Subcutaneous adipose tissue (tissue), 4 donors: Measurements from ENCODE around the gene RFX4. TPM values are rescaled to one million over a fixed set of nuclear protein-coding genes. Genes with fewer than 3 reads are reported as not detected.

Source experiments
- total RNA-seq, 4 donors: library from RNA; depleted of rRNA; stranded (reverse); fragments of >200 nt; gene quantifications; one replicate each; pipeline ENCODE4 v1.1.0, GENCODE V29; 2016
- TF ChIP-seq, protein P1 (sequence below): fragments of 450-650 bp; IDR thresholded peaks from one replicate; pipeline ENCODE4 v1.5.1; 2016; ENCODE audit warnings: low read depth, mild to moderate bottlenecking, control low read depth, antibody characterized with exemption, moderate library complexity

RFX4 gene
- total RNA-seq, 4 donors from 2014 or later = 0.38 TPM; not detected in 3

DNA sequence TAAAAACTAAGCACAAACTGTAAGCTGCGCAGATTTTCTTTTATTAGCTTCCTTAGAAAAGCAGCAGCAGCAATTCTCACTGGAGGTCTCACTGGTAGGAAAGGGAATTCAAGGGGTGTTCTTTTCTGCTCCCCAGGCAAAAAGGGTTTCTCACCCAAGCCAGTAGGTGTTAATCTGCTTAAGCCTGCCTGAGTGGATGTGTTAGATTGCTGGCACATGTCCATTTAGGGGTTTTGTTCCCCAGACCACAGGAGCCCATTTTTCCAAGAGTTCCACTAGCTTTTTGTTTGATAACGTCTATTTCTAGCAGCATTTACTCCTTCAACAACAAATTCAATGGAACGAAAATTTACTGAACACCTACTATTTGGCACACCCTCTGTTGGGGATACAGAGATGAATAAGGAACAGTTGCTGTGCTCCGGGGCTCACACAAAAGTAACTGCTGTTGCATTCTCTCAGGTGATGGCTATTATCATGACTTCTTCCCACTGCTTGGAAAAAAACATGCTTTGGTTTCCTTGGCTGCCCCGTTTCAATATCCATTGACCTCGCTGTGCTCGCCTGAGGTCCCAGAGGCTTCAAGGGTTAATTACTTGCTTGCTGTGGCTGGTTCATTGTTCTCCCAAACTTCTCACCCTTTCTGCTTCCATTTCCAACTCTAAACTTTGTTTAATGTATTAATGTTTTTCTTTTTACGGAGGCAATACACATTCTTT, 160.6 kb downstream of the RFX4 start:
- TF ChIP-seq, protein P1, sequence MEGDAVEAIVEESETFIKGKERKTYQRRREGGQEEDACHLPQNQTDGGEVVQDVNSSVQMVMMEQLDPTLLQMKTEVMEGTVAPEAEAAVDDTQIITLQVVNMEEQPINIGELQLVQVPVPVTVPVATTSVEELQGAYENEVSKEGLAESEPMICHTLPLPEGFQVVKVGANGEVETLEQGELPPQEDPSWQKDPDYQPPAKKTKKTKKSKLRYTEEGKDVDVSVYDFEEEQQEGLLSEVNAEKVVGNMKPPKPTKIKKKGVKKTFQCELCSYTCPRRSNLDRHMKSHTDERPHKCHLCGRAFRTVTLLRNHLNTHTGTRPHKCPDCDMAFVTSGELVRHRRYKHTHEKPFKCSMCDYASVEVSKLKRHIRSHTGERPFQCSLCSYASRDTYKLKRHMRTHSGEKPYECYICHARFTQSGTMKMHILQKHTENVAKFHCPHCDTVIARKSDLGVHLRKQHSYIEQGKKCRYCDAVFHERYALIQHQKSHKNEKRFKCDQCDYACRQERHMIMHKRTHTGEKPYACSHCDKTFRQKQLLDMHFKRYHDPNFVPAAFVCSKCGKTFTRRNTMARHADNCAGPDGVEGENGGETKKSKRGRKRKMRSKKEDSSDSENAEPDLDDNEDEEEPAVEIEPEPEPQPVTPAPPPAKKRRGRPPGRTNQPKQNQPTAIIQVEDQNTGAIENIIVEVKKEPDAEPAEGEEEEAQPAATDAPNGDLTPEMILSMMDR = no peak

DNA sequence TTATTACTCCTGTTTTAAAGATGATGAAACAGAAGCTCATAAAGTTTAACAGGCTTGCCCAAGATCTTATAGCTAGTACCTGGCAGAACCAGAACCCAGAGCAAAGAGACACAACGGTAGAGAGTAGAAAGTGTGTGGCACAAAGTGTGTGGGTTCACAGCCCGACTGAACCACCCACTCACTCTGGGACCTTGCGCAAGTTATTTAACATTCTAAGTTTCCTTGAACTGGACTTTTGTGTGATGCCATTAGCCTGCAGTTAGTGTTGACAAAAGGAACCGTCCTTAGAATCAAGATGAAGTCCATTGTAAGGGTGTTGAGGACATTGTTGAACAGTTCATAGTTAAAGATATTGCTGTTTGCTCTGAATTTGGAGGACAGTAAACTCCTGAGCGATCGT, 161.8 kb downstream of the RFX4 start:
- TF ChIP-seq, protein P1 = no peak

DNA sequence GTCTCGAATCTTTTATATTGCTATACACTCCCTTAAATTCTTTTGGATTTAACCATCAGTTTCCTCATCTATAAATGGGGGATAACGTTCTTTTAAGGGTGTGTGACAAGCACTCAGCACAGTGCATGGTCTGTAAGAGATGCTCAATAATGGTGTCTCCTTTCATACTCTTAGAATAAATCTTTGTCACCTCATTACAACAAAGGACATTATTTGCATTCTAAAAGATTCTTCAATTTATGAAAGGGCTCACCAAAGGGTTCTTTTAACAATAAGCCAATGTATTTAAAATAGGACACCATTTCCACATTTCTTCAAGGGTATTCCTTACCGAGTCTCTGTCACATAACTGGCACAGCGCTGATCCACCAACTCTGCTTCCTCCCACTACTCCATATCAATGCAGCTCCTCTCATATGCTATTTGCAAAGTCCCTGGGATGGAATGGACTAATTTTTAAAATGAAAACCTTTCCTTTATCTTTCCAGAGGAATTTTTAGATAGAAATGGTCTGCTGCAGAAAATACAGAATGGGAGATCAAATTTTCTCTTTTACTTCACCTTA, 162.5 kb downstream of the RFX4 start:
- TF ChIP-seq, protein P1 = no peak

DNA sequence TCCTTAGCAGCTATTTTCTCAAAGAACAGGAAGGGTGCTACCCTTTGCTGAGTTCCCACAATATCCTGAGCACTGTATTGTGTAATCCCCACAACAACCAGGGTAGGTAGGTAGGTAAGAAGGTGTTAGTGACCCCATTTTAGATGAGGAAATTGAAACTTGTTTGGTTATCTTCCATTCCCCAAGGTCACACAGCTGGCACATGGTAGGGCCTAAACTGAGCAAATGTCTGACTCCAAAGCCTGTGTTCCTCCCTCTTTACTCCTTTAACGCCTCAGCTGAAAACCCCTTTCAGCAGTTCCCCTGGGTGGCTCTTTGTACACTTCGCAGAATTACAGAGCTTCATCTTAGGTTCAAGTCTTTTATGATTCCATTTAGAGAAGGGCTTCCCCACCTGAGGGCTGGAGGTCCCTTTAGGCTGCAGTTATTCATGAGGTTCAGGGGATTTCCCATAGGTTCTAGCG, 165.2 kb downstream of the RFX4 start:
- TF ChIP-seq, protein P1 = no peak

DNA sequence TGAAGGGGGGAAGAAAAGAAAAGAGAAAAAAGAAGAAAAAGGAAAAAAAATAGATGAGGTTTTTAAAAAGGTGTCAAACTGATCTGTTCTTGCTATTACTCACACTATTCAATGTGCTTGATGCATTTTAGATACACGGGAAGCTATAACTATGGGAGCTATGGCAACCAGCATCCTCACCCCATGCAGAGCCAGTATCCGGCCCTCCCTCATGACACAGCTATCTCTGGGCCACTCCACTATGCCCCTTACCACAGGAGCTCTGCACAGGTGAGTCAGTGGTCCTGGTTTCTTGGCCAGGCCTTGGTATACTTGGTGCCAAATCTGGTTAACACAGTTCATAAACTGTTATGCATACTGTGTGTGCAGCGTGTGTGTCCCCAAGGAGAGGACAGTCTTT, 167.7 kb downstream of the RFX4 start:
- TF ChIP-seq, protein P1 = no peak

DNA sequence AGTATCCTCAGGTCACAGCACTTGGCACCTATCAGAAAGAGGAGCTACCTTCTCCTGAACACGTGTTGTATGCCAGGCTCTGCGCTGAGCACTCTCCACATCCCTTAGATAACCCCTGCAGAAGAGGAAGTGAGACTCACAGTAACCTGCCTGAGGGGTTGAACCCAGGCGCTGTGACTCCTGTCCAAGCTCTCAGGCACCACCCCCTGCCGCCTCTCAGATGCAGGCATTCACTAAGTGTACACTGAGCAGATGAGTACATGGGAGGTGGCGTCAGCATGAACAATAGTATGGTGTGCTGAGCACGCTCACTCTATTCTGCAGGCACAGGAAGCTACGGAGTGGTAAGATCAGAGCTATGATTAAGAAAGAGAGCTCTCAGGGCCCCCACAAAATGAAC, 170.7 kb downstream of the RFX4 start:
- TF ChIP-seq, protein P1 = no peak

DNA sequence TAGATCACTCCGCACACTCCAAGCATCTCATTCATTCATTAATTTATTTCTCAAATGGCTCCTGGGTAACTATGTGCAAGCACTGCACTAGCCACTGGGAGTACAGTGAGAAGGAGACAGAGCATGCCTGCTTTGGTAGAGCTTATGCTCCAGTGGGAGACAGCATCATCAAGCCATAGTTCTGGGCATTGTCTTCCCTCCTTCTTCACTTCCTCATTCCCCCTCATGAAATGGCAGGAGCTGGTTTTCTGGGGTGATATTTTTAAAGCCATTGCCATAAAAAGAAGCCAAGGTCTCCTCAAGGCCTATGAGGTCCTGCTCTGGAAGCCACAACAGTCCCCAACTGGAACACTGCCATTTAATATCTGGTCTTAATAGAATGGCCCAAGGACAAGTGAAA, 171.5 kb downstream of the RFX4 start:
- TF ChIP-seq, protein P1 = no peak
